Activated CD8-positive, alpha-beta memory T cell treated with anti-CD3 and anti-CD28 coated beads for 4 hours (primary cell): ENCODE measurements around the gene STIM2.
"Not testable (repeated sequence)": the region's sequence is repeated elsewhere in the genome, so short reads cannot be mapped to it uniquely, and the experiment has no call there.

ENCODE experiments used
- DNase-seq, 2 donors: peaks; one replicate each; pipeline ENCODE4 v3.0.0-alpha.2; 2020; ENCODE audit warnings: low read depth in 2 of 2

STIM2 gene

DNA sequence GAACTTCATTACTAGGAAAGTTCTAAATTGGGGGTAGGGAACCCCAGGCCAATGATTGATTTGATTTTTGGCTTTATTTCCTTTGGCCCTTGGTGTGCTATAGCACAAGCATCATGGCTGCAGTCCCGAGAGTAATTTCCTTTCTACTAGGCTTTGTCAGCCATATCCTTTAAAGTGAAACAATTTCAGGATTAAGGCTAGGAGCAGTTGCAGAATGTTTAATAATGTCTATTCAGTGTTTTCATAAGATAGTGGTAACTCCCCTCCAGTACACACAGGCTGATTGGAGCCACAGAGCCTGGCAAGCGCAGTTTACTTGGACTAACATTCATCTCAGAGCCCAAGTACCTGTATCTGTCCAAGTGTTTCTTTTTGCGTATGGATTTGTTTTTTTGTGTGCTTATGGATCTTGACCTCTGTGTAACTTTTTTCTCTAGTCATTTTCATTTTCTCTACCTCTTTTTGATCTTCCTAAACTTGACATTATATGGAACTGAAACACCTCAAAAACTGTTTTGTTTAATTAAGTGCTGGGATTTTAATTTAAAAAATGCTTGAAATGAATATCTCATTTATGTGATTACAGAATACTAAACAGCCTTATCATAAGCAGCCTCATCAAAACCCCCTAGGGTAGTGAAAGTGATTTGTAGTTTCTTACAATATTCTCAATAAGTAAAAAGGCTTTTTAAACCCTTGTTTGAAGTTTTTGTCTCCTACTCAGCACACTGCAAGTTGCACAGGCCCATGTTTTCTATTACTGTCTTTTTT, 7.5 kb downstream of the STIM2 start:
- DNase-seq: no peak

GRCh38 chr4:26870576-26871262, 10.1 kb downstream of the STIM2 start:
- DNase-seq: no peak

DNA sequence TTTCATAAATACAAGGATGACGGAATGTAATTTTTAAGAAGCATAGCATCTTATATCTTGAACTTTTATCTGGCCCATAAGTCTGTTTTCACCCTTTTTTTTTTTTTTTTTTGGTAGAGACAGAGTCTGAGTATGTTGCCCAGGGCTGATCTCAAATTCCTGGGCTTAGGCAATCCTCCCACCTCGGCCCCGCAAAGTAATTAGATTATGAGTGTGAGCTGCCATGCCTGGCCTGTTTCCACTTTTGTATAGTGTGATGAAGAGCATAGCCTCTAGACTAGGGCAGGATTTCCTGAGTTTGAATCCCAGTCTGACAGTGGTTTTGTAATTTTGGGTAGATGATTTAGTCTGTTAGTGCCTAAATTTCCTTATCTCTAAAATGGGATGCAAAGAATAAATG, 11.0 kb downstream of the STIM2 start:
- DNase-seq: no peak

GRCh38 chr4:26873391-26874026, 12.9 kb downstream of the STIM2 start:
- peak; percentile 31 to 45 for DNase-seq

DNA sequence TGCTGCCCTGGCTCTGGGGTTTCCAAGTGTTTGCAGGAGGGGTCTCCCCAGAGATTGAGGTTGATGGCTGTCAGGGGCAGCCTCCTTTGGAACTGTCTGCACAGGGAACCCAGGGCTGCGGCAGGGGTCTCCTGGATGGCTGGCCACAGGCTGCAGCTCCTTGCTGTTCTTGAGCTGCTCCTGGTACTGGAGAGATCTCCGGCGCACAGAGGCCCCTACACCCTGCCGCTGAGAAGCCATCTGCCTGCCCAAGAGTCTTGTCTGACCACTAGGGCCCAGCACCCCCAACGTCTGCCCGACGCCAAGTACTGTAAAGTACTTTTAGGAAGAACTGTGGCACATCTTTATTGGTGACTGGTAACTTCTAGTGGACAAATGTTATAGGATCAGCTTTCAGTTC, 13.5 kb downstream of the STIM2 start:
- DNase-seq: no peak

GRCh38 chr4:26877406-26877805, 16.8 kb downstream of the STIM2 start:
- no peak for DNase-seq

DNA sequence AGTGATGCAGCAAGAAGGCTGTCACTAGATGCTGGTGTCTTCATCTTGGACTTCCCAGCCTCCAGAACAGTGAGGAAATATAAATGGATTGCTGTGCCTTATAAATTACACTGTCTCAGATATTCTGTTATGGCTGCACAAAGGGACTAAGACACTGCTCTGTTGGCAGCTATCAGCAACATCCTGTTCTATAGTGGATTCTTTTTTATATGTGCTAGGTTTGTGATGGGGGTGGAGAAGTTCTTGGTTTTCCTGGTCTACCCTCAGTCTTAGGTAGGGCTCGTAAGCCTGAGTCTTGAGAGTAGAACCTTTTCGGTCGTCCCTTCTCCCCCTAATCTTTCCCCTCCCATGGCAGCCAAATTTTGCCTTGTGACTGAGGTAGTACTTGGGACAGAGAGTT, 17.3 kb downstream of the STIM2 start:
- no peak for DNase-seq

- no peak for DNase-seq
Measured at GRCh38 chr4:26878794-26879391, 18.3 kb downstream of the STIM2 start.

DNA sequence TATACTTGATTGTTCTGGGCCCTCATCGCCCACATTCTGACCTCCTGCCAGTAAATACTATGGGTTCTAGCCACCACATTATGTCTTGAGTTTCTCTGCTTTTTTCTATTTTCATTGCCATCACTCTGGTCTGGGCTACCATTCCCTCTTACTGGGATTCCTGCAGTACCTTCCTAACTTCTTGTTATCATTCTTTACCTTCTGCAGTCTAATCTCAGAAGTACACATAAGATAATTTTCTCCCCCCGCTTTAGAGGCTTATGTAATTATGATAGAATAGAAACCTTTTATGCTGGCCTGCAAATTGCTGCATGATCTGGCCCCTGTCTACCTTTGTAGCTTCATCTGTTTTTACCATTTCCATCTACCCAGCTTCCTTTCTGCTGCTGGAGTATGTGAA, 19.2 kb downstream of the STIM2 start:
- DNase-seq: no peak

- DNase-seq: no peak
Measured at GRCh38 chr4:26884026-26884425, 23.4 kb downstream of the STIM2 start.

DNA sequence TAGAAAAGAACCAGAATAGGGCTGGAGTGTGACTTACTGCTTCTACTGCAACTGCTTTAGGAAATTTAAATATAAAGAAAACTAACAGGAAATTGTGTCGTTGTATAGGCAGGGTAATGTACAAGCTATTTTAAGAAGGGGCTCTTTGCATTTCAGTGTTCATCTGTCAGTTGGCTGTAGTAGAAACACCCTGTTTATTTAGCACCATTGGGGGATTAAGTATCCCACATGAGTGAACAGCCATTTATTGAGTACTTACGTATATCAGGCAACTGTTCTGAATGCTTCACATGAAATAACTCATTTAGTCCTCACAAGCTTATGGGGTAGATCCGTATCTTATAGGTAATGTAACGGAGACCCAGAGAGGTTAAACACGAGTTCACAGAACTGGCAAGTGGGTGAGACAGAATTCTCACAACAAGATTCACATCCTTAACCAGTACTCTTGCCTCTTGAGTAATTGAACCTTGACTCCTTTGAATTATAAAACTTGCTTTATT, 23.9 kb downstream of the STIM2 start:
- no peak for DNase-seq

DNA sequence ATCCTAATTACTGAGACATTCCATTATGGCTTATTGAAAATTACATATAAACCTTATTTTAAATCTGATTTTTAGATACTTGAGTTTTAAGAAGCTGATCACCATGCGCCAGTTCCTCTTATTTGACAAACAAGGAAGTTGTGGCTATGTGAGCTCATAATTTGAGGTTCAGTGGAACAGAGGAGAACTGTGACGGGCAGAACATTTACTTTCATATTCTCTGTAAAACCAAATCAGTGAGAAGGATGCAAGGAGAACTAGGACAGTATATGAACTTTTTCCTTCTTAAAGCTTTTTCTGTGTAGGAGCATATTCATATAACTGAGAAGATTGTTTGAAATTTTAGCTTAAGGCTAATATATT, 25.3 kb downstream of the STIM2 start:
- no peak for DNase-seq

- DNase-seq: no peak
Measured at GRCh38 chr4:26887143-26887542, 26.5 kb downstream of the STIM2 start.

- no peak for DNase-seq
Measured at GRCh38 chr4:26887809-26888208, 27.2 kb downstream of the STIM2 start.

GRCh38 chr4:26889356-26889755, 28.7 kb downstream of the STIM2 start:
- no peak for DNase-seq

- no peak for DNase-seq
Measured at GRCh38 chr4:26891054-26891453, 30.4 kb downstream of the STIM2 start.

DNA sequence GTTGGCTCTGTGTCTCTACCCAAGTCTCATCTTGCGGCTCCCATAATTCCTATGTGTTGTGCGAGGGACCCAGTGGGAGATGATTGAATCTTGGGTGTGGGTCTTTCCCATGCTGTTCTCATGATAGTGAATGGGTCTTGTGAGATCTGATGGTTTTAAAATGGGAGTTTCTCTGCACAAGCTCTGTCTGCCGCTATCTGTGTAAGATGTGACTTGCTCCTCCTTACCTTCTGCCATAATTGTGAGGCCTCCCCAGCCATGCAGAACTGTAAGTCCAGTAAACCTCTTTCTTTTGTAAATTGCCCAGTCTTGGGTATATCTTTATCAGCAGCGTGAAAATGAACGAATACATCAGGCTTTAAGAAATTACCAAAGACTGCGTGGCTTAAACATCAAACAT, 31.2 kb downstream of the STIM2 start:
- DNase-seq: no peak

- no peak for DNase-seq
Measured at GRCh38 chr4:26892480-26893150, 32.0 kb downstream of the STIM2 start.

DNA sequence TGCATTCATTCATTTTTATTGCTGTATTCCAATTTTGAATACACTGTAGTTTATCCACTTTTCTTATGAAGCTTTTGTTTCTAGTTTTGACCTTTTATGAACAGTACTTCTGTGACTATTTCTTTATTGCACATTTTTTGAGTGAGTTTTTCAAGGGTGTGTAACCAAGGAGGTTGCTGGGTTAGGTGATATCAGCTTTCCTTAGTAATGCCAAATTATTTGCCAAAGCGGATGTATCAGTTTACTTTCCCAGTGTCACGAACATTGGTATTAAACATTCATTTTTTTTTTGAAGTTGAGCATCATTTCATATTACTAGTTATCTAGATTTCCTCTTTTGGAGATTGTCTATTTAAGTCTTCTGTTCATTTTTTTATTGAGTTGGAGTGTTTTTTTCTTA, 32.9 kb downstream of the STIM2 start:
- DNase-seq: no peak

GRCh38 chr4:26894881-26895280, 34.2 kb downstream of the STIM2 start:
- not testable (repeated sequence) for DNase-seq

DNA sequence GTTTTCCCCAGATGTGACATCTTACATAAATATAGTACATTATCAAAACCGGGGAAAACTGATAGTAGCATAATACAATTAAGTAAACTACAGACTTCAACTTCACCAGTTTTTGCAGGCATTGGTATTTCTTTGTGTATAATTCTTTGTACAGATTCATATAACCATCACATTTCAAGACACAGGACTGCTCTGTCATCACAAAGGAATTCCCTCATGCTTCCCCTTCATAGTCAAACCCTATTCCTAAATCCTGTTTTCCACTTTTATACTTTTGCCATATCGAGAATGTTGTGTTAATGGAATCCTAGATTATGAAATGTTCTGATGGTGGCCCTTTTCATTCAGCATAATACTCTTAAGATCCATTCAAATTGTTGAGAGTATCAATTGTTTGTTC, 36.0 kb downstream of the STIM2 start:
- no peak for DNase-seq

DNA sequence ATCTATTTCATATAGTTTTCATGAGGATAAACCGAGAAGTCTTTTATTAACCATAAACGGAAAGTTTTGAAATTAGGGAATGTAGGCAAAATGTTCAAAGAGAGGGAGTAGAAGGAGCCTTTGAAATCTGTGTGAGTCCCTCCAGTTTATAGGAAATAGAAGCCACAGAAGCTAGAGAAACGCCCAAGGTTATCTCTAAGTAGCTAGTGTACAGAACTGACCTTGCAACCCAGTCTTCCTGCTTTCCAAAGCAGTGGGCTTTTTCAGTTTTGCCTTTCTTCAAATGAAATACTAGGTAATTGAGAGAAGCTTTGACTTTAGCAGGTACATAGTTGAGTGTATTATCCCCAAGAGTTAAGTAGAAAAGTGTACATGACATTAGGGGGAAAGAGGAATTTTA, 39.4 kb downstream of the STIM2 start:
- DNase-seq: no peak
